GM10266 (cell line): ENCODE results near the gene CEP128.

Experiments
- DNase-seq: peaks from one replicate; pipeline ENCODE4 v3.0.0; 2012; ENCODE audit errors: extremely low spot score
- TF ChIP-seq, protein P1 (sequence below): IDR thresholded peaks from 2 replicates; pipeline ENCODE4 v1.5.1; 2012; ENCODE audit warnings: mild to moderate bottlenecking, low read depth; ENCODE audit not compliant: control insufficient read depth, insufficient read depth; ENCODE audit errors: missing control alignments

CEP128 gene

DNA sequence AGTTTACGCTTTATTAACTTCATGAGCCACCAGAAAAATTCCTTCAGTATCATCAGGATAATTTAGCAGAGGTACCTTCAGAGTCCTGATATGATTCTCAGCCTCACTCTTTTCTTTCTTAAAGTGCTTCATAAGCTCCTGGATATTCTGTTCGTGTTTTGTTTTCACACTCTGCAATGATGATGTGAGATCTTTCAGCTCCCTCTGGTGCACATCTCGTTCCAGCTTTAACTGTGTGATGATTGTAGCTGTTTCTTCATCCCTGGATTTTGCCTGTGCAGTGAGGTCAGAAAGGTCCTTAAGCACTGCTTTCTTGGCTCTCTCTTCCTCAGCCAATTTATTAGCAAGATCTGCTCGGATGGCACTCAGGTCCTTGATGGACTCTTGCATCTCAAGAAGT is 156.7 kb downstream of the CEP128 start:
- TF ChIP-seq, protein P1, sequence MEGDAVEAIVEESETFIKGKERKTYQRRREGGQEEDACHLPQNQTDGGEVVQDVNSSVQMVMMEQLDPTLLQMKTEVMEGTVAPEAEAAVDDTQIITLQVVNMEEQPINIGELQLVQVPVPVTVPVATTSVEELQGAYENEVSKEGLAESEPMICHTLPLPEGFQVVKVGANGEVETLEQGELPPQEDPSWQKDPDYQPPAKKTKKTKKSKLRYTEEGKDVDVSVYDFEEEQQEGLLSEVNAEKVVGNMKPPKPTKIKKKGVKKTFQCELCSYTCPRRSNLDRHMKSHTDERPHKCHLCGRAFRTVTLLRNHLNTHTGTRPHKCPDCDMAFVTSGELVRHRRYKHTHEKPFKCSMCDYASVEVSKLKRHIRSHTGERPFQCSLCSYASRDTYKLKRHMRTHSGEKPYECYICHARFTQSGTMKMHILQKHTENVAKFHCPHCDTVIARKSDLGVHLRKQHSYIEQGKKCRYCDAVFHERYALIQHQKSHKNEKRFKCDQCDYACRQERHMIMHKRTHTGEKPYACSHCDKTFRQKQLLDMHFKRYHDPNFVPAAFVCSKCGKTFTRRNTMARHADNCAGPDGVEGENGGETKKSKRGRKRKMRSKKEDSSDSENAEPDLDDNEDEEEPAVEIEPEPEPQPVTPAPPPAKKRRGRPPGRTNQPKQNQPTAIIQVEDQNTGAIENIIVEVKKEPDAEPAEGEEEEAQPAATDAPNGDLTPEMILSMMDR = no peak
- no peak for DNase-seq

DNA sequence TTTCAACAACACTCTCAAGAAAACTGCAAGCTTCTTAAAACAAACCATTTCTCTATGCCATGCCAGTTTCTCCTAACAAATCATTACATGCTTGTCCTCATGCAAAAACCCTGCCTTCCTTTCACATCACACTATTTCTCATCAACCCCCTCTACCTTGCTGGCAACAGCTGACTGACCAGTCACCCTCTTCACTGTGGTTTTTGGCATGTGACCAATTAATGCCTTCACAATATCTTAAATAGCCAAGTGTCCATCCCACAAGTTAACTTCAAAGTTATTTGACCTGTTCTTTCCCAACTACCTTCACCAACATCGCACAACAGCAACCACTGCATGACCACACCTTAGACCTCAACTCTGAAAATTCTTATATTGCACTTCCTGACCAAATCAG is 159.6 kb downstream of the CEP128 start:
- DNase-seq = no peak

DNA sequence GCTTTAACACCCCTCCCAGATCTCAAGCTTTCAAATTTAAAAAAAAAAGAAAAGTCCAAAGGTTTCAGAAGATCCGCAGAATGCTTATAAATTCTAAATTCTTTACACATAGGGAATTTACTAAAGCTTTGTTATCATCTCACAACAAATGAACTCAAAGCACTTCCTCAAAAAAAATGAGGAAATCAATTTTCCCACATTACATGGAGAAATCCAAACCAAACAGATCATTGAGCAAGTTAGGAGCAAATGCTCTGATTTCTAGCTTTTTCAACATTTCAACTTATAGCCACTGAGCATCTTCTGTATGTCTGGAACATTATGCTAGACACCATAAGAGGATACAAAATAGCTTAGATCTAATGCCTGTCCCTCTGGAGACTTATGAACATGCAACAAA is 161.0 kb downstream of the CEP128 start:
- TF ChIP-seq, protein P1 = no peak

More for the DNA sequence above, 159.6 kb downstream of the CEP128 start:
- TF ChIP-seq, protein P1 = no peak

DNA sequence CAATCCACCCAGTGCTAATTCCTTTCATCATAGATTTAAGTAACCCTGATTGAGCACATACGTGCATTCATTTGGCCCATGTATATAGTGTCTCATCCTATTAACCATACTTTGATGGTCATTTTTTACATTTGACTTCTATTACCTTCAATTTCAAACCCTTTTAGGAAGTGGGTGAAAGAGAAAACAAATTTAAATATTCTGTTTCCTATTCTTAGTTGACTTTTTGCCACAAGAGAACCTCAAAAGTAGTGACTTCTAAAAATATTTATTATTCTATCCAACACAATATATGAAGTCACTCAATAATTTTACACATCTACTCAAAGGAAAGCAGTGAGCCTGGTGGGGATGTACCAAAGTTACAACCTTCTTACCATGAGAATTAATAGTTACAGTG is 164.9 kb downstream of the CEP128 start:
- TF ChIP-seq, protein P1 = no peak
- DNase-seq = no peak

More for the DNA sequence above, 161.0 kb downstream of the CEP128 start:
- DNase-seq = no peak

DNA sequence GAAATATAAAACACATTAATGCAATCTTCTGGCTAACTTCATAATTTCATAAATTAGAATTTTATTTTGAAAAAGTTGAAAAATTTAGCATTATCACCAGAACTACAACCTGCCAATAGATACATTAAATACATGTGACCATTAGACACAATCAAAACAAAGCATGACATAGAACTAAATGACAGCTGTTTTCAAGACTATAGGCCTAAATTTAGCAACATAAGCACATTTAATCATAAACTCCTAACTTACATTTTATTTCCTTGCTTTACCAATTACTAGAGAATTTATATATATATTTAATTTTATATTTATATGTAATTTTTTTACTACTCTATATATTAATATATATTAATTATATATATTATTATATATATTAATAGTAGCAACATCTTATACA is 165.4 kb downstream of the CEP128 start:
- no peak for DNase-seq
- TF ChIP-seq, protein P1 = no peak

DNA sequence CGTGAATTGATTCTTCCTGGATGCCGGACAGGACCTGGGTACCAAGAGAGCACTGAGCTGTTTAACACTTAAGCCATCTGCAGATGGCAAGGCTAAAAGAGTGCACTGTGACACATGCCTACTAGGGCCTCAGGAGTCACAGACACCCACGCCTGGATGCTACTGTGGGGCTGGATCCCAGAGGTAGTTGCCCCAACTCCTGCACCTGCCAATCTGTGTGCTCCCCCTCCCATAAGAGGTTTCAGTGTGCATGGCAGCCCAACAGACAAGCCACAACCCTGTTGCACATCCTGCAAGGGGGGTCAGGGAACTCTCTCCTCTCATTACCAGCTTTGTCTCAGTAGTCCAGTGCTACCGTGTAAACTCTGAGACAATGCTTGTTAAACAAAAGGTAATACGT is 169.0 kb downstream of the CEP128 start:
- no peak for DNase-seq
- TF ChIP-seq, protein P1 = no peak

DNA sequence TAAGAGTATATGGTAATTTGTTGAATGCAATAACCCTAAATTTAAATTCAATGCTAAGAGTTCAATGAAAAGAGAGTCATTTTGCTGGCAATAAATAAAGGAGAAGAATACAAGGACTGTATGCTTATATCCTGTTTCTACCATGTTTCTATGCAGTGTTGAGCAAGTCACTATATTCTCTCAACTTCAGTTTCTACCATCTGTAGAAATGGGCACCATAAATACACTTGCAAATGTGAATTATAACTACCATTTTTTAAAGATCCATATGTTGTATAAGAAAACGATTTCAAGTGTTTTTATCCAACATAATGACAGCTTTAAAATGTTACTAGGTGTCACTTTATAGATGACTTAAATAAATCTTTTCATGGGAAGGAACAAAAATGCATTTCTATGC is 170.3 kb downstream of the CEP128 start:
- DNase-seq = no peak
- TF ChIP-seq, protein P1 = no peak
